NCI-H1092 (cell line): ENCODE results near the gene NRP1.
"Not testable (repeated sequence)": the region's sequence is repeated elsewhere in the genome, so short reads cannot be mapped to it uniquely, and the experiment has no call there.

Experiments used
- DNase-seq: peaks from one replicate; lab custom pipeline; 2025; lab: John Stamatoyannopoulos, UW

NRP1 gene

GRCh38 chr10:33150146-33150545 lies 184.3 kb downstream of the NRP1 start:
- no peak for DNase-seq

GRCh38 chr10:33147013-33147310 lies 187.5 kb downstream of the NRP1 start:
- no peak for DNase-seq

GRCh38 chr10:33146189-33147012 lies 188.1 kb downstream of the NRP1 start:
- no peak for DNase-seq

GRCh38 chr10:33145451-33146188 lies 188.8 kb downstream of the NRP1 start:
- no peak for DNase-seq

GRCh38 chr10:33143160-33143728 lies 191.2 kb downstream of the NRP1 start:
- DNase-seq = no peak

- no peak for DNase-seq
These were observed 192.2 kb downstream of the NRP1 start for GRCh38 chr10:33142295-33142694.

- no peak for DNase-seq
These were observed 193.2 kb downstream of the NRP1 start for GRCh38 chr10:33141251-33141650.

- no peak for DNase-seq
These were observed 195.3 kb downstream of the NRP1 start for GRCh38 chr10:33139181-33139646.

GRCh38 chr10:33138686-33139085 lies 195.8 kb downstream of the NRP1 start:
- not testable (repeated sequence) for DNase-seq

GRCh38 chr10:33137356-33138005 lies 197.0 kb downstream of the NRP1 start:
- no peak for DNase-seq

- no peak for DNase-seq
These were observed 197.7 kb downstream of the NRP1 start for GRCh38 chr10:33136781-33137180.

- no peak for DNase-seq
These were observed 198.2 kb downstream of the NRP1 start for GRCh38 chr10:33136271-33136670.

- no peak for DNase-seq
These were observed 200.3 kb downstream of the NRP1 start for GRCh38 chr10:33134011-33134751.

GRCh38 chr10:33133557-33133956 lies 200.9 kb downstream of the NRP1 start:
- DNase-seq = no peak

GRCh38 chr10:33132626-33133025 lies 201.8 kb downstream of the NRP1 start:
- DNase-seq = no peak

- DNase-seq = no peak
These were observed 204.5 kb downstream of the NRP1 start for GRCh38 chr10:33129996-33130386.

- no peak for DNase-seq
These were observed 205.1 kb downstream of the NRP1 start for GRCh38 chr10:33129141-33129995.

- no peak for DNase-seq
These were observed 206.8 kb downstream of the NRP1 start for GRCh38 chr10:33127622-33128021.
